ENCODE measurements around the gene PTPRG. TPM values are rescaled to one million over a fixed set of nuclear protein-coding genes. Genes with fewer than 3 reads are reported as not detected.

Gene PTPRG
- total and polyA plus RNA-seq, 2 experiments from 2014 or later = 24.4 to 131 TPM

GRCh38 chr3:62183087-62183486, 621.7 kb downstream of the PTPRG start:
- H3K36me3 ChIP-seq (ENCODE audit: insufficient read depth) = no peaks in the 10 kb centered on the region
- H2AFZ ChIP-seq = no peak overlapping the region
- peaks cover 6% of the 10 kb centered on the region for H3K27me3 Mint-ChIP-seq (ENCODE audit: insufficient read depth, low read depth, poor library complexity)
- H3K27ac ChIP-seq (ENCODE audit: low read depth) = no peak overlapping the region
- H3K27me3 ChIP-seq (ENCODE audit: insufficient read depth) = no peaks in the 10 kb centered on the region
- no peak for DNase-seq (ENCODE audit: low spot score)
- H3K4me1 Mint-ChIP-seq = peaks cover 22% of the 10 kb centered on the region
- H3K9me2 ChIP-seq (ENCODE audit: insufficient read depth) = no peaks in the 10 kb centered on the region
- H3K36me3 Mint-ChIP-seq (ENCODE audit: low read depth) = peaks cover 25% of the 10 kb centered on the region
- no peaks in the 10 kb centered on the region for H3K79me2 ChIP-seq (replicated peaks; ENCODE audit: insufficient read depth)
- H3K4me3 Mint-ChIP-seq = no peak overlapping the region
- no peak overlapping the region for H3K4me3 ChIP-seq
- no peak overlapping the region for H3K4me2 ChIP-seq
- ATAC-seq = no peak
- H4K20me1 ChIP-seq (replicated peaks; ENCODE audit: insufficient read depth) = no peaks in the 10 kb centered on the region; the same call in 1 of the 2 replicates
- H3K4me1 ChIP-seq (ENCODE audit: insufficient read depth) = 0 out of 2 replicates have a peak, but pooled peaks cover 8% of the 10 kb centered on the region
- no peak overlapping the region for H3K27ac Mint-ChIP-seq
- H3F3A ChIP-seq (replicated peaks; ENCODE audit: low read depth) = peaks cover 6% of the 10 kb centered on the region; the same call in 1 of the 2 replicates
- no peaks in the 10 kb centered on the region for H3K9me3 Mint-ChIP-seq
- no peak for TF ChIP-seq EZH2 (IDR thresholded peaks at IDR 0.05; ENCODE audit: low read depth, unreplicated experiment)
- no peak for TF ChIP-seq CREB1 (CRISPR knock-in tag; IDR thresholded peaks at IDR 0.05; ENCODE audit: low read depth)
- TF ChIP-seq CTCF (conservative IDR thresholded peaks at IDR 0.05; ENCODE audit: low read depth in 2 of 2) = no peak
- TF ChIP-seq ETS1 (IDR thresholded peaks at IDR 0.05) = no peak
- no peak for TF ChIP-seq EZH2phosphoT487 (IDR thresholded peaks at IDR 0.05; ENCODE audit: unreplicated experiment)
- no peak for TF ChIP-seq ZNF114 (CRISPR knock-in tag; IDR thresholded peaks at IDR 0.05)
- no peak for TF ChIP-seq ZNF331 (CRISPR knock-in tag; IDR thresholded peaks at IDR 0.05; ENCODE audit: low read depth)
- TF ChIP-seq, protein P1, sequence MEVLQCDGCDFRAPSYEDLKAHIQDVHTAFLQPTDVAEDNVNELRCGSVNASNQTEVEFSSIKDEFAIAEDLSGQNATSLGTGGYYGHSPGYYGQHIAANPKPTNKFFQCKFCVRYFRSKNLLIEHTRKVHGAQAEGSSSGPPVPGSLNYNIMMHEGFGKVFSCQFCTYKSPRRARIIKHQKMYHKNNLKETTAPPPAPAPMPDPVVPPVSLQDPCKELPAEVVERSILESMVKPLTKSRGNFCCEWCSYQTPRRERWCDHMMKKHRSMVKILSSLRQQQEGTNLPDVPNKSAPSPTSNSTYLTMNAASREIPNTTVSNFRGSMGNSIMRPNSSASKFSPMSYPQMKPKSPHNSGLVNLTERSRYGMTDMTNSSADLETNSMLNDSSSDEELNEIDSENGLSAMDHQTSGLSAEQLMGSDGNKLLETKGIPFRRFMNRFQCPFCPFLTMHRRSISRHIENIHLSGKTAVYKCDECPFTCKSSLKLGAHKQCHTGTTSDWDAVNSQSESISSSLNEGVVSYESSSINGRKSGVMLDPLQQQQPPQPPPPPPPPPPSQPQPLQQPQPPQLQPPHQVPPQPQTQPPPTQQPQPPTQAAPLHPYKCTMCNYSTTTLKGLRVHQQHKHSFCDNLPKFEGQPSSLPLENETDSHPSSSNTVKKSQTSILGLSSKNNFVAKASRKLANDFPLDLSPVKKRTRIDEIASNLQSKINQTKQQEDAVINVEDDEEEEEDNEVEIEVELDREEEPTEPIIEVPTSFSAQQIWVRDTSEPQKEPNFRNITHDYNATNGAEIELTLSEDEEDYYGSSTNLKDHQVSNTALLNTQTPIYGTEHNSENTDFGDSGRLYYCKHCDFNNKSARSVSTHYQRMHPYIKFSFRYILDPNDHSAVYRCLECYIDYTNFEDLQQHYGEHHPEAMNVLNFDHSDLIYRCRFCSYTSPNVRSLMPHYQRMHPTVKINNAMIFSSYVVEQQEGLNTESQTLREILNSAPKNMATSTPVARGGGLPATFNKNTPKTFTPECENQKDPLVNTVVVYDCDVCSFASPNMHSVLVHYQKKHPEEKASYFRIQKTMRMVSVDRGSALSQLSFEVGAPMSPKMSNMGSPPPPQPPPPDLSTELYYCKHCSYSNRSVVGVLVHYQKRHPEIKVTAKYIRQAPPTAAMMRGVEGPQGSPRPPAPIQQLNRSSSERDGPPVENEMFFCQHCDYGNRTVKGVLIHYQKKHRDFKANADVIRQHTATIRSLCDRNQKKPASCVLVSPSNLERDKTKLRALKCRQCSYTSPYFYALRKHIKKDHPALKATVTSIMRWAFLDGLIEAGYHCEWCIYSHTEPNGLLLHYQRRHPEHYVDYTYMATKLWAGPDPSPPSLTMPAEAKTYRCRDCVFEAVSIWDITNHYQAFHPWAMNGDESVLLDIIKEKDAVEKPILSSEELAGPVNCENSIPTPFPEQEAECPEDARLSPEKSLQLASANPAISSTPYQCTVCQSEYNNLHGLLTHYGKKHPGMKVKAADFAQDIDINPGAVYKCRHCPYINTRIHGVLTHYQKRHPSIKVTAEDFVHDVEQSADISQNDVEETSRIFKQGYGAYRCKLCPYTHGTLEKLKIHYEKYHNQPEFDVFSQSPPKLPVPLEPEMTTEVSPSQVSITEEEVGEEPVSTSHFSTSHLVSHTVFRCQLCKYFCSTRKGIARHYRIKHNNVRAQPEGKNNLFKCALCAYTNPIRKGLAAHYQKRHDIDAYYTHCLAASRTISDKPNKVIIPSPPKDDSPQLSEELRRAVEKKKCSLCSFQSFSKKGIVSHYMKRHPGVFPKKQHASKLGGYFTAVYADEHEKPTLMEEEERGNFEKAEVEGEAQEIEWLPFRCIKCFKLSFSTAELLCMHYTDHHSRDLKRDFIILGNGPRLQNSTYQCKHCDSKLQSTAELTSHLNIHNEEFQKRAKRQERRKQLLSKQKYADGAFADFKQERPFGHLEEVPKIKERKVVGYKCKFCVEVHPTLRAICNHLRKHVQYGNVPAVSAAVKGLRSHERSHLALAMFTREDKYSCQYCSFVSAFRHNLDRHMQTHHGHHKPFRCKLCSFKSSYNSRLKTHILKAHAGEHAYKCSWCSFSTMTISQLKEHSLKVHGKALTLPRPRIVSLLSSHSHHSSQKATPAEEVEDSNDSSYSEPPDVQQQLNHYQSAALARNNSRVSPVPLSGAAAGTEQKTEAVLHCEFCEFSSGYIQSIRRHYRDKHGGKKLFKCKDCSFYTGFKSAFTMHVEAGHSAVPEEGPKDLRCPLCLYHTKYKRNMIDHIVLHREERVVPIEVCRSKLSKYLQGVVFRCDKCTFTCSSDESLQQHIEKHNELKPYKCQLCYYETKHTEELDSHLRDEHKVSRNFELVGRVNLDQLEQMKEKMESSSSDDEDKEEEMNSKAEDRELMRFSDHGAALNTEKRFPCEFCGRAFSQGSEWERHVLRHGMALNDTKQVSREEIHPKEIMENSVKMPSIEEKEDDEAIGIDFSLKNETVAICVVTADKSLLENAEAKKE (CRISPR knock-in tag; IDR thresholded peaks at IDR 0.05) = no peak
- no peak for TF ChIP-seq NANOG (IDR thresholded peaks at IDR 0.05; ENCODE audit: borderline replicate concordance)
- no peak for TF ChIP-seq POLR2AphosphoS5 (IDR thresholded peaks at IDR 0.05; ENCODE audit: low read depth)
- TF ChIP-seq JUNB (IDR thresholded peaks at IDR 0.05; ENCODE audit: unreplicated experiment) = no peak

Measured in GM23338 (cell line).